Fibroblast of villous mesenchyme (primary cell): ENCODE results near the gene NREP. TPM values are rescaled to one million over a fixed set of nuclear protein-coding genes. Genes with fewer than 3 reads are reported as not detected.
"Not testable (repeated sequence)": the region's sequence is repeated elsewhere in the genome, so short reads cannot be mapped to it uniquely, and the experiment has no call there.

Experiments
- DNase-seq: peaks from one replicate; pipeline ENCODE4 v3.0.0-alpha.2; 2010; ENCODE audit warnings: low read depth
- H3K4me3 ChIP-seq: 2 replicates; pipeline ENCODE4 v1.5.1; 2011; ENCODE audit warnings: low read depth, mild to moderate bottlenecking, low read length
- total RNA-seq: library from RNA; depleted of rRNA; stranded (reverse); fragments of >200 nt; gene quantifications from 2 replicates; pipeline ENCODE4 v1.2.3, GENCODE V29; 2012
- TF ChIP-seq, protein P1 (sequence below): IDR thresholded peaks from 2 replicates; pipeline ENCODE4 v1.5.1; 2012; ENCODE audit warnings: low read depth, mild to moderate bottlenecking, low read length; ENCODE audit not compliant: insufficient read depth

The NREP gene
- total RNA-seq, 1 donor: 146 TPM

DNA sequence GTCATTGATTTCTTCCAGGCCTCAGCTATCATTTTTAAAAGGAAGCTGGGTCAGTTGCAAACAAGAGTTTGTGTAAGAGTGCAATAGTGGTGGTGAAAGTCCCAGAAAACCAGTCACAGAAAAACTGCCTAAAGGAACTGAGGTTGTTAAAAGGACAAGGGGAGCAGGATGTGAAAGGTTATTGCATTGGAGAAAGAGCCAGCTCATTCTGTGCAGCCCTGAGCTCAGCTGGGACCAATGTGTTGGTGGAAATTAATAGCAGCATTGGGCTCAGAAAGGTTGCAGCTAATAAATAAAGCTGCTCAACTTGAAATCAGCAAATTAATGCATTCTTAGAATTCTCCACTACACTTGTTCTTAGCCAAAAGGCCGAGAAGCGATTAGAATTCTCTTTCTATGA is 34.9 kb downstream of the NREP start:
- peak; percentile 65 for DNase-seq

DNA sequence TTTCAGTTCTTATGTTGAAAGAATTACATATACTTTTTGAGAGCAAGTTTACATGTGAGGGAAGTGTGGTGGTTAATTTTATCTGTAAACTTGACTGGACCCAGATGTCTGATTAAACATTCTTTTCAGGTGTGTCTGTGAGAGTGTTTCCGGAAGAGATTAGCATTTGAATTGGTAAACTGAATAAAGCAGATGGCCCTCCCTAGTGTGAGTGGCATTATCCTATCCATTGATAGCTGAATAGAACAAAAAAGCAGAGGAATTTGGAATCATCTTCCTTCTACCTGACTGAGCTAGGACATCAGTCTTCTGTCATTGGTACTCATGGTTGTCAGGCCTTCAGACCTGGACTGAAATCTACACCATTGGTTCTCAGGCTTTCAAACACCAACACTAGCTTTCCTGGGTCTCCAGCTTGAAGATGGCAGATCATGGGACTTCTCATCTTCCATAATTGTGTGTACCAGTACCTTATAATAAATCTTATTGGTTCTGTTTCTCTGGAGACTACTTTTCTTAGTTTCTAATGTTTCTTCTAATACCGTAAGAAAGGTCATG is 36.6 kb downstream of the NREP start:
- TF ChIP-seq, protein P1, sequence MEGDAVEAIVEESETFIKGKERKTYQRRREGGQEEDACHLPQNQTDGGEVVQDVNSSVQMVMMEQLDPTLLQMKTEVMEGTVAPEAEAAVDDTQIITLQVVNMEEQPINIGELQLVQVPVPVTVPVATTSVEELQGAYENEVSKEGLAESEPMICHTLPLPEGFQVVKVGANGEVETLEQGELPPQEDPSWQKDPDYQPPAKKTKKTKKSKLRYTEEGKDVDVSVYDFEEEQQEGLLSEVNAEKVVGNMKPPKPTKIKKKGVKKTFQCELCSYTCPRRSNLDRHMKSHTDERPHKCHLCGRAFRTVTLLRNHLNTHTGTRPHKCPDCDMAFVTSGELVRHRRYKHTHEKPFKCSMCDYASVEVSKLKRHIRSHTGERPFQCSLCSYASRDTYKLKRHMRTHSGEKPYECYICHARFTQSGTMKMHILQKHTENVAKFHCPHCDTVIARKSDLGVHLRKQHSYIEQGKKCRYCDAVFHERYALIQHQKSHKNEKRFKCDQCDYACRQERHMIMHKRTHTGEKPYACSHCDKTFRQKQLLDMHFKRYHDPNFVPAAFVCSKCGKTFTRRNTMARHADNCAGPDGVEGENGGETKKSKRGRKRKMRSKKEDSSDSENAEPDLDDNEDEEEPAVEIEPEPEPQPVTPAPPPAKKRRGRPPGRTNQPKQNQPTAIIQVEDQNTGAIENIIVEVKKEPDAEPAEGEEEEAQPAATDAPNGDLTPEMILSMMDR: no peak
- DNase-seq: no peak
- no peak overlapping the region for H3K4me3 ChIP-seq

More for the DNA sequence above, 34.9 kb downstream of the NREP start:
- no peak overlapping the region for H3K4me3 ChIP-seq
- TF ChIP-seq, protein P1: no peak

GRCh38 chr5:111719773-111720172 is 37.2 kb downstream of the NREP start:
- TF ChIP-seq, protein P1: no peak
- H3K4me3 ChIP-seq: no peak overlapping the region
- DNase-seq: no peak

- not testable (repeated sequence) for H3K4me3 ChIP-seq
Measured at GRCh38 chr5:111716789-111717188, 40.2 kb downstream of the NREP start.

GRCh38 chr5:111707630-111708164 is 49.3 kb downstream of the NREP start:
- DNase-seq: no peak
- TF ChIP-seq, protein P1: no peak
- no peak overlapping the region for H3K4me3 ChIP-seq

More at GRCh38 chr5:111716789-111717188, 40.2 kb downstream of the NREP start:
- DNase-seq: not testable (repeated sequence)

GRCh38 chr5:111706345-111706744 is 50.6 kb downstream of the NREP start:
- no peak overlapping the region for H3K4me3 ChIP-seq
- TF ChIP-seq, protein P1: no peak
- DNase-seq: no peak

DNA sequence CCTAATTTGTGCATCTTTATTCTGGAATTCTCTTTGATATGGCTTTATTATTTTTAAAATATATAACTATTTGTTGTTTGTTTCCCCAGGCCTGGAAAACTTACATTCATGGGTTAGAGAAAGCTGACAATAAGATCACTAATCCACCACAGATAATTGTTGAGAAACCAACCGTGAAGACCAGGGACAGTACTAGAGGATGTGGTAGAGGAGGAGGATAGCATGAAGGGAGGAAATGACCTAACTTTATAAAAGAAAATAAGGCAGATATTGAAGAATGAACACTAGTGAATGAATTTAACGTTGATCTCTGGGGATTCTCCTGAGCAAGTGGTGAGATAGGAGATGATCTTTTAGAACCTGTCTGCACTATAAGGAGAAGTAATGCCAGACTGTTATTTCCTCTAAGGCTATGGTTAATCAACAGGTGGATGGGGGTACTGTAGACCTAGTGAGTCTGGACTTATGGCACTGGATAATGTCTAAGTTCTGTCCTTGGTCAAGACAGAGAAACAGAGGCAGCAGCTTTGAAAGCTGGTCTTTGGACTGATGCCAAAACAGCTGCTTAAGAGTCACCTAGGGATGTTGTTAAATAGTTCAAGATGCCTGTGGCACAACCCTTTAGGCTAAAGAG is 52.4 kb downstream of the NREP start:
- no peak for DNase-seq
- H3K4me3 ChIP-seq: no peak overlapping the region
- TF ChIP-seq, protein P1: no peak
